ENCODE data around the gene KLHL3. TPM values are rescaled to one million over a fixed set of nuclear protein-coding genes. Genes with fewer than 3 reads are reported as not detected.

The KLHL3 gene
- total RNA-seq, 1 experiment from 2014 or later: 0.58 TPM

- intact Hi-C loops (cut with micrococcal nuclease; ENCODE audit: unreplicated experiment): loop anchor here (2.0 kb wide), 1 partner anchor 434 kb away; no protein-coding TSS in a partner anchor
- no peaks in the 10 kb centered on the region for H3K9me3 ChIP-seq (ENCODE audit: low read depth, low read length, poor library complexity, severe bottlenecking)
- CTCF ChIA-PET: interaction anchor here (0.7 kb wide), 1 partner anchor 317 kb away, joined by 11 read pairs; no protein-coding TSS in a partner anchor
- H3K27ac ChIP-seq (ENCODE audit: low read depth, low read length, poor library complexity, severe bottlenecking): no peak overlapping the region
- DNase-seq (ENCODE audit: low spot score): no peak
- no peak overlapping the region for H3K4me3 ChIP-seq (ENCODE audit: low read depth, low read length, poor library complexity, severe bottlenecking)
- POLR2A ChIA-PET (ENCODE audit: low non-redundant PET): no interaction called here
- no peaks in the 10 kb centered on the region for H3K36me3 ChIP-seq (ENCODE audit: insufficient read depth, low read length, poor library complexity, severe bottlenecking)
- BruUV-seq (replicated peaks): no TSS peak
- peaks cover 4% of the 10 kb centered on the region for H3K4me1 ChIP-seq (ENCODE audit: insufficient read depth, low read length, poor library complexity, severe bottlenecking)
- no peaks in the 10 kb centered on the region for H3K27me3 ChIP-seq (replicated peaks; ENCODE audit: insufficient read depth, low read depth, low read length, poor library complexity)
- no peak for TF ChIP-seq CTCF (conservative IDR thresholded peaks at IDR 0.05; ENCODE audit: low read depth, low read length)
- TF ChIP-seq EZH2 (IDR thresholded peaks at IDR 0.05; ENCODE audit: borderline replicate concordance, low read depth, low read length, poor library complexity, severe bottlenecking): no peak
Measured at GRCh38 chr5:137630972-137631370, 104.9 kb downstream of the KLHL3 start.

DNA sequence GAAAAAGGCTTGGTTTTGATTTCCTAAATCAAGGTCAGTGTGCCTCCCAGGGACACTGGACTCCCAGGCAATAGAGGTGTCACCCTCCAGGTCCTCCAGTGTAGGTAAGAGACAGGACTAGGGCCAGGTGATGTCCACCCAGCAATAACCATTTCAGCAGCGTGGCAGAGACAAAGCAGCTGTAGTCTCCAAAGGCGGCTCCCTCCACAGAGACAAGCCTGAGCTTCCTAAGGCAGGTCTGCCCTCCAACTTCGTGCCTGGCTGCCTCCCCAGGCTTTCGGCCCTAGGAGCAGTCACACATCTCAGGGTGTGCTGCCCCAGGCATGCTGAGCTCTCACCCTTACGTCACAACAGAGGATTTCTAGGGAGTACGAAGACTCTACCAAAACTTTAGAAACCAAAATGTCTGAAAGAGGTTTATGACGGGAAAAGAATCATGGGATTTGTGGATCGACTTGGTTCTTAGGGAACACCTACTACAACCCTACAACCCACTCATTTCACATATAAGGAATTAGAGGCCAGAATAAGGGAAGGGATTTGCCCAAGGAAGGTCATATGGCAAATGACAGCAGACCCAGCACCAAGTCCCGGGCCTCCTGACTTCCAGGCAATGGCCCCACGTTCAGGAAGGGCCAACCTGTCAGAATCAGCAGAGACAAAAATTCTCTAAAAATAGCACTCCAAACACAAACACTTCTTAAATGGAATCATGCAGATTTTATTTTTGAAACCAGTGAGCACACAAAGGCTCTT lies 105.5 kb downstream of the KLHL3 start:
- intact Hi-C loops (cut with micrococcal nuclease; ENCODE audit: unreplicated experiment): loop anchor here (2.0 kb wide), 1 partner anchor 434 kb away; no protein-coding TSS in a partner anchor
- Histone ChIP-seq H3K36me3 (ENCODE audit: insufficient read depth, low read length, poor library complexity, severe bottlenecking) (no peaks in the 10 kb centered on the region), H3K27me3 (replicated peaks; ENCODE audit: insufficient read depth, low read depth, low read length, poor library complexity) (no peaks in the 10 kb centered on the region), H3K4me3 (ENCODE audit: low read depth, low read length, poor library complexity, severe bottlenecking) (no peak overlapping the region), H3K4me1 (ENCODE audit: insufficient read depth, low read length, poor library complexity, severe bottlenecking) (peaks cover 4% of the 10 kb centered on the region), H3K9me3 (ENCODE audit: low read depth, low read length, poor library complexity, severe bottlenecking) (no peaks in the 10 kb centered on the region), H3K27ac (ENCODE audit: low read depth, low read length, poor library complexity, severe bottlenecking) (no peak overlapping the region)
- CTCF ChIA-PET: interaction anchor here (0.6 to 1.2 kb wide), 7 partner anchors 30 to 649 kb away, joined by 3 to 17 read pairs (median 4); no protein-coding TSS in a partner anchor
- POLR2A ChIA-PET (ENCODE audit: low non-redundant PET): no interaction called here
- no TSS peak for BruUV-seq (replicated peaks)
- TF ChIP-seq EZH2 (IDR thresholded peaks at IDR 0.05; ENCODE audit: borderline replicate concordance, low read depth, low read length, poor library complexity, severe bottlenecking) (no peak), CTCF (conservative IDR thresholded peaks at IDR 0.05; ENCODE audit: low read depth, low read length) (no peak)
- DNase-seq (ENCODE audit: low spot score): no peak

GRCh38 chr5:137629646-137630045 lies 106.2 kb downstream of the KLHL3 start:
- no TSS peak for BruUV-seq (replicated peaks)
- H3K36me3 ChIP-seq (ENCODE audit: insufficient read depth, low read length, poor library complexity, severe bottlenecking): no peaks in the 10 kb centered on the region
- TF ChIP-seq EZH2 (IDR thresholded peaks at IDR 0.05; ENCODE audit: borderline replicate concordance, low read depth, low read length, poor library complexity, severe bottlenecking) (no peak), CTCF (conservative IDR thresholded peaks at IDR 0.05; ENCODE audit: low read depth, low read length) (peak; percentile 87)
- DNase-seq (ENCODE audit: low spot score): peak; percentile 67
- no peak overlapping the region for H3K4me3 ChIP-seq (ENCODE audit: low read depth, low read length, poor library complexity, severe bottlenecking)
- H3K9me3 ChIP-seq (ENCODE audit: low read depth, low read length, poor library complexity, severe bottlenecking): no peaks in the 10 kb centered on the region
- H3K27ac ChIP-seq (ENCODE audit: low read depth, low read length, poor library complexity, severe bottlenecking): no peak overlapping the region
- no peaks in the 10 kb centered on the region for H3K27me3 ChIP-seq (replicated peaks; ENCODE audit: insufficient read depth, low read depth, low read length, poor library complexity)
- intact Hi-C loops (cut with micrococcal nuclease; ENCODE audit: unreplicated experiment): loop anchor here (1.0 to 5.0 kb wide), 4 partner anchors 114 to 503 kb away; no protein-coding TSS in a partner anchor
- no peaks in the 10 kb centered on the region for H3K4me1 ChIP-seq (ENCODE audit: insufficient read depth, low read length, poor library complexity, severe bottlenecking)
- ChIA-PET CTCF (interaction anchor here (0.6 to 1.2 kb wide), 14 partner anchors 31 to 827 kb away, joined by 3 to 17 read pairs (median 3); no protein-coding TSS in a partner anchor), POLR2A (ENCODE audit: low non-redundant PET) (no interaction called here)

All from A673 (cell line).